Posterior vena cava (tissue), 2 donors: ENCODE results near the gene ZC3H7B. TPM values are rescaled to one million over a fixed set of nuclear protein-coding genes. Genes with fewer than 3 reads are reported as not detected.
"Not testable (repeated sequence)": the region's sequence is repeated elsewhere in the genome, so short reads cannot be mapped to it uniquely, and the experiment has no call there.

Source experiments
- DNase-seq: peaks from one replicate; pipeline ENCODE4 v3.0.0-alpha.2; 2020; ENCODE audit warnings: low spot score
- intact Hi-C, 2 donors: fragments of 100-400 bp; cut with DNase I; formaldehyde crosslinking; loops; one replicate each; pipeline versions ENCODE4 v1.14.1 to v1.14.2; 2022 to 2023
- long read RNA-seq, 2 donors: library from polyadenylated mRNA; unstranded; transcript quantifications; one replicate each; pipeline ENCODE4 v2.0.0, GENCODE V29; 2020 to 2021
- total RNA-seq, 2 donors: library from RNA; stranded (reverse); fragmentation: NEBNext Ultra II Directional; extraction: Animal tissue kit (Norgen Biotek cat#: 25700); gene quantifications; one replicate each; pipeline ENCODE4 v1.2.1, GENCODE V29; 2021
- donor health status: DM: yes; HTN: yes; CAD: no.
- donor health status: DM: yes; HTN: yes; CAD: no.

Gene ZC3H7B, protein sequence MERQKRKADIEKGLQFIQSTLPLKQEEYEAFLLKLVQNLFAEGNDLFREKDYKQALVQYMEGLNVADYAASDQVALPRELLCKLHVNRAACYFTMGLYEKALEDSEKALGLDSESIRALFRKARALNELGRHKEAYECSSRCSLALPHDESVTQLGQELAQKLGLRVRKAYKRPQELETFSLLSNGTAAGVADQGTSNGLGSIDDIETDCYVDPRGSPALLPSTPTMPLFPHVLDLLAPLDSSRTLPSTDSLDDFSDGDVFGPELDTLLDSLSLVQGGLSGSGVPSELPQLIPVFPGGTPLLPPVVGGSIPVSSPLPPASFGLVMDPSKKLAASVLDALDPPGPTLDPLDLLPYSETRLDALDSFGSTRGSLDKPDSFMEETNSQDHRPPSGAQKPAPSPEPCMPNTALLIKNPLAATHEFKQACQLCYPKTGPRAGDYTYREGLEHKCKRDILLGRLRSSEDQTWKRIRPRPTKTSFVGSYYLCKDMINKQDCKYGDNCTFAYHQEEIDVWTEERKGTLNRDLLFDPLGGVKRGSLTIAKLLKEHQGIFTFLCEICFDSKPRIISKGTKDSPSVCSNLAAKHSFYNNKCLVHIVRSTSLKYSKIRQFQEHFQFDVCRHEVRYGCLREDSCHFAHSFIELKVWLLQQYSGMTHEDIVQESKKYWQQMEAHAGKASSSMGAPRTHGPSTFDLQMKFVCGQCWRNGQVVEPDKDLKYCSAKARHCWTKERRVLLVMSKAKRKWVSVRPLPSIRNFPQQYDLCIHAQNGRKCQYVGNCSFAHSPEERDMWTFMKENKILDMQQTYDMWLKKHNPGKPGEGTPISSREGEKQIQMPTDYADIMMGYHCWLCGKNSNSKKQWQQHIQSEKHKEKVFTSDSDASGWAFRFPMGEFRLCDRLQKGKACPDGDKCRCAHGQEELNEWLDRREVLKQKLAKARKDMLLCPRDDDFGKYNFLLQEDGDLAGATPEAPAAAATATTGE
- total RNA-seq: 10 to 100 TPM; 36.1 to 41.7 TPM
- long read RNA-seq, donor 1, partial matches to known transcripts: 1 of 3 reads
- long read RNA-seq, donor 1, other reads (novel, unspliced or antisense): 2 of 3 reads
- long read RNA-seq, donor 2, partial matches to known transcripts: 3 of 4 reads
- long read RNA-seq, donor 2, other reads (novel, unspliced or antisense): 1 of 4 reads

DNA sequence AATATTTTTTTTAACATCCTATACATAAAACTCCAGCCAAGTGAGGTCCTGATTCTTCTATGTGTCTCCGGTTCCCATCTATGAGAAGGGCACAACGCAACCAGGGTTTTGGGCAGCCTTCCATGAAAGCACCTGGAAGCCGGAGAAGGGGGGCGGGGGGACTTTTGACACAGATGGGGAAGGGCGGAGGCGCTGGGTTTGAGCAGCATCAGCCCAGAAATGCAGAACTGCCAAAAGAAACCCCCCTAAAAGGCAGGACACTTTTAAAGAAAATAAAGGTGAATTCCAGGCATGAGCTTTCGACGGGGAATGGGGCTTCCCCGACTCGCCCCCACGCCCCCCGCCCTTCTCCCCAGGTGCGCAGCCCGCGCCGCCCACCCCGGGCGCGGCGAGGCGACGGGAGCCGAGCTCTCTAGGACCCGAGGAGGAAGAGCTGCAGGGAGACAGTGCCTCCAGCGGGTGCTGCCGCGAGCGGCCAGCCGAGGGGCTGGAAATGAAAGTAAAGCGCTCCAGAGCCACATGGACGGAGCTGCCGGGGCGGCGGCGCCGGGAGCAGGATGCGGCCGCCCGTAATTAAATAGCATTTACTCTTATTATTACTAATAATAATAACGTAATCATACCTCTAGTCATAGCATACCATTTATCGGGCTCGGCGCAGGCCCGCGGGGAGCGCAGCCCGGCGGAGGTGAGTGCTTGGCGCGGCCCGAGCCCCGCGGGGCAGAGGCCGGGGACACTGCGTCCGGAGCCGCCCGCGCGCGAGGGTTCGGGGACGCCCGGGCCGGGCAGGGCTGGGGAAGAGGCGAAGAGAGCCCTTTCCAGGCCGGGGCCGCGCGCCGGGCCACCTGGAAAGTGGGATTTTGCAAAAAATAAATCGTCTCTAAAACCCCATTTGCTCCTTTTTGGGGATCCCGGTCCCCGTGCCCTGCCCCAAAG lies at the start of gene ZC3H7B:
Gene ZC3H7B, plus strand, starts transcription at position 441 of the 936 bp plus-strand sequence. CDS start 19,136 bp downstream, outside the sequence.
- DNase-seq: peak; percentile 94
- intact Hi-C loops: no loop called here

DNA sequence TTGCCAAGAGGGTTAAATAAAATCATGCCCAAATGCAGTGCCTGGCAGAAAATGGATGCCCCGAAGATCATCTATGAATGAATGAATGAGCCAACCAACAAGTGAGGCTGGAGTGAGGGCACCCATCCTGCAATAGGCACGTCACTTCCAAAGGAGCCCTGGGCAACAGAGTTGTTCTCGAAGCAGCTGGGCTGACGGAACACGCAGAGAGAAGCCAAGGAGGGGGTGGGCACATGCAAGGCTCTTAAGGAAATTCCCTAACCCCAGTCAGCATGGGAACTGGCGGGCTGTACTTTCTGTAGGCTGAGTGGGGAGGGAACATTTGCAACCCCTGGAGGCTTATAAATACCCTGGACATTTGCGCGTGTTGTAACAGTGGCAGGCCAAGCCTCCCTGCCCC lies 49.0 kb upstream of the ZC3H7B start:
- intact Hi-C loops: no loop called here
- DNase-seq: no peak

DNA sequence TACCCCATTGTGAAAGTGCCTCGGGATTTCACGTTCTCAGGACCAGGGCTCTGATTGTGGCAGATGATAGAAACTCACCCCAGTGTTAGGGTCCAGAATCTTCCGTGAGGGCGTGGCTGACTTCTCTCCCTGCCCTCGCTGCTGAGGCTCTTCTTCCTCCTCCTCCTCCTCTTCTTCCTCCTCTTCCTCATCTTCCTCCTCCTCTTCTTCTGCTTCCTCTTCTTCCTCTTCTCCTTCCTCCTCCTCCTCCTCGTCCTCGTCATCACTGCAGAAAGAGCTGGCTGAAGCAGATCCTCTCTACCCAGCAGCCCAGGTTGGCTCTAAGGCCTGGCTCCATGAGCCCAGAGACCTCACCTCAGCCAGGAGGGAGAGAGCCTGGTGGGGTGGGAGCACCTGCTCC lies 47.1 kb upstream of the ZC3H7B start:
- intact Hi-C loops: no loop called here
- no peak for DNase-seq

DNA sequence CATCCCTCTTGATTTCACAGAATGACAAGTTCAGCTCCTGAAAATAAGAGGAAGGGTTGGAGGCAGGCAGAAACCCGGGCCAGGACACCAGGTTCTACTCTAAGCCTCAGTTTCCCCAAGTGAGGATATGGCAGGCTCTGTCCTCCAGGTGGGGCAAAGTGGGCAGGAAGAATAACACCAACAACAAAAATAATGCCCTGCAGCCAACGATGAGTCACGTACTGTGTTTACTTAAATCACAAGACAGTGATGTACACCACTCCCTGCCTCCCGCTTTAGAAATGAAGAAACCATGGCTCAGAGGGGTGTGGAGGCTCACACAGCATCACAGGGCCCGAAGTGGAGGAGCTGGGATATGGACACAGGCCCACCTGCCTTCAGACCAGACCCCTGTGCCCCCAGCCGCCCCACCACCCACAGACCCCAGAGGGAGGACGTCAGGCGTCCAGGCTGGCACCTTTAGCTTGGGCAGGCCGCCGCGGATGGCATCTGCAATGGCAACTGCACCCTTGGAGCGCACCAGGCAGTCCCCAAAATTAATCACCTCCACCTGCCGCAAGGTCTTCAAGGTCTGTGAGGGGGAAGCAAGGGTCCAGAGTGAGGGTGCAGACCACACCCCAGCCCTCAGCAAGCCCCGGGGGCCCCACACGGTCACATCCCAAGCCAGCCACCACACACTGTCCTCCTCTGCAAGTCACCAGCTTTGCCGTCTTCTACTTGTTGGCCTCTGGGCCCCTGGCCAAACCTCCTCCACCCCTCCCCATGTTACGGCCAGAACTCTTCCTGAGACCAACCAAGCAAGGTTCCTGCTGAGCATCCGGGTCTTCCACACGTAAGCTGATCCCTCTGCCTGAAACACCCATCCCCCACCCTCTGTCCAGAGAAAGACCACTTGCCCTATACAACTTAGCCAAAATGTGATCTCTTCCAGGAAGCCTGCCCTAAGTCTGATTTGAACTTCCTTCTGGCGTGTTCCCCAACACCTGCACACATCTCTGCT lies 44.8 kb upstream of the ZC3H7B start:
- DNase-seq: no peak
- intact Hi-C loops: no loop called here

DNA sequence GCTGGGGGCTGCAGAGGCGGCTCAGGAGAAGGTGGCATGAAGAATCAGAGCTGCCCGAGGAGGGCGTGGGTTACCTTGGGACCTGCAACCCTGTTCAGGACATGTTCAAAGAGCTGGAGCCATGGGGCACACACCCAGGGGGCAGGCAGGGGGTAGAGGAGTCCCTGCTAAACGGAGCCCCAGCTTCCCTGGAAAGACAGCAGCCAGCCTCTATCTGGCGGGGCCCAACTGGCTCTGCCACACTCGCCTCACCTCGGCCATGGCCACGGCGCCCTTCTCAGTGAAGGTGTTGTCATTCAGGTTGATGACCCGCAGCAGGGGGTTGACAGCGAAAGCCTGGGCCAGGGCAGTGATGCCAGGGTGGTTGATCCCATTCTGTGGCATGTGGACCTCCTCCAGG lies 43.6 kb upstream of the ZC3H7B start:
- intact Hi-C loops: no loop called here
- DNase-seq: no peak

DNA sequence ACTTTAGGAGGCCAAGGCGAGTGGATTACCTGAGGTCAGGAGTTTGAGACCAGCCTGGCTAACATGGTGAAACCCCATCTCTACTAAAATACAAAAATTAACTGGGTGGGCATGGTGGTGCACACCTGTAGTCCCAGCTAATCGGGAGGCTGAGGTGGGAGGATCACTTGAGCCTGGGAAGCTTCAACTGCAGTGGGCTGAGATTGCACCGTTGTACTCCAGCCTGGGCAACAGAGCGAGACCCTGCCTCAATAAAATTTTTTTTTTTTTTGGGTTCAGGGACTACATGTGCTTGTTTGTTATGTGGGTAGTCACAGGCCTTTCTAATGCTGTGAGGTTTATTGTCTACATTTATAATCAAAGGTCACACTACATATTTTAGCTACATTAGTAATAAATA lies 41.6 kb upstream of the ZC3H7B start:
- DNase-seq, intact Hi-C loops: not testable (repeated sequence)

DNA sequence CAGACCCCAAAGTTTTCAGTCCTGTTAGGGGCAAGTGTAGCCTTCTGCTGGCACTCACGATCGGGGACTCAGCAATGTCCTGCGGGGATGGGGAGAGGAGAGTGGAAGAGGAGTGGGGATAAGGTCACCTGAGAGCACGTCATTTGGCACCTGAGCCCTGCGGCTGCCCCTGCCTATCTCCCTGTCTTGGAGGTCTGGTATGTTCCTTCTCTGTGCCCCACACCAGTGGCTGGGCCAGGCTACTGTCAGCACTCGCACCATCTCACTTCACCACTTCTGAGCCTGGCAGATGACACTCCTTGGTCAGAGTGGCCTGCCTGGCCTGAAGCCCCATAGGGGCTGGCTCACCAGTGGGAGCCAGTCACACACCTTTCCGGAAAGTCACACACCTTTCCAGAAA lies 40.5 kb upstream of the ZC3H7B start:
- DNase-seq: no peak
- intact Hi-C loops: no loop called here

DNA sequence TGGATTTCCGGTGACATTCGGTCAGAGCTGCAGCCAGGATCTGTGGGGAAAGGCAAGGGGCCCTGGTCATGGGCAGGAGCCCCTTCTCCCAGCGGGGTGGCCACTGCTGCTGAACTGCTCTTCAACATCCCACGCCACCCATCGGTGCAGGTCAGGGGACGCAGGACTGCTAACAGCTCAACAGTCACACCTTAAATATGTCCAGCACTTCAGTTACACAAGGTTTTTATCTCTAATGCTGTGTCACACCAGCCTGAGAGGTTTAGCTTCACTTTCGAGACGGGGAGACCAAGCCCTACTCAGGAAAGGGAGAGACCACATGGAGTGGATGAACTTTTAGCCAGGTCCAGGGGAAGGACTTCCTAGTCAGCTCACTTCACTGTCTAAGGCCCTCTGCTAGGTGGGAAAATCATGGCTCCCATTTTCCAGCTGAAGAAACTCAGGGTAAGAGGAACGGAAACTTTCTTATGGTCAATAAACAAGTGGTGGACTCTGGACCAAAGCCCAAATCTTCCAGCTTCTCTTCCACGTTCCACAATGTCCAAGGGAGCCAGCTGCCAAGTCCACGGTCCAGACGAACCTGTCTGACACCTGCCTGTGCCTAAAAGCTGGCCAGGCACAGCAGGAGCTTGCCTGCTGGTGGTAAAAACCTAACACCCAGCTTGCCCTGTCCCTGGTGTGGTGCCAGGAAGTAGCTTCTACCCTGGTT lies 39.6 kb upstream of the ZC3H7B start:
- intact Hi-C loops: no loop called here
- DNase-seq: no peak

DNA sequence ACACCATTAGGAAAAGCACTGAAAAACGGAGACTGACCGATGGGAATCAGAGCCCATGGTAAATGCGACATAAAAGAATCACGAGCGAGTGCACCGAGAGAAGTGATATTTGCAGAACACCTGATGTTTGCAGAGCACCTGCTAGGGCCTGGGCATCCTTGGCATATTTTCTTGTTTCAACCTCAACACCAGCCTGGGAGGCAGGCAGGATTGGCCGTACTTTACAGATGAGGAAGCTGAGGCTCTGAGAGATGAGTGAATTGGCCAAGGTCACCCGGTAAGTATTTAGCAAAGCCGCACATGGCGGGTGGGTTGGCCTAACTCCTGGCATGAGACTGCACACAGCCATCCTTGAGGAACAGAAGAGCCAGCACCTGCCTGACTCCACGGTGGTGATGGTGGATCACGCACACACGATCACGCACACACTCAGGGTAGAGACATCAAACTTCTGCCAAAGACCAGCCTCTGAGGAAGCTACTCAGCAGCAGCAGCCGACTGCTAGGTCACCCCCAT lies 39.0 kb upstream of the ZC3H7B start:
- no peak for DNase-seq

DNA sequence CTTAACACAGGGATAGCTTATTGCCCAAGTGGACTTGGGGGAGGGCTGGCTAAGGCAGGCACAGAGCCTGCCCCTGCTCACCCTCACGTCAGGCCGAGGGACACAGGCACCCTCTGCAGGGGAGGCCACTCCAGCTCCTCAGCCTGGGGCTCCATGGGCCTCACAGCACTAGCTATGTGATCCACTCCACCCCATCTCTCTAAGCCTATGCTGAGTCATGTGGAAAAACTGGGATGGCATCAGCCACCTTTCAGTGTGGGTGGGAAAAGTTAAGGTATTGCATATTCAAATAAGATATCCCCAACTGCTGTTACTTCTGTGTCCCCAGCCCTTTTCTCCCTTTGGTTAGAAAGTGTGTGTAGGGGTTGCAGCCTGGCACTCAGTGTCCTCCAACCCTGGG lies 37.6 kb upstream of the ZC3H7B start:
- no peak for DNase-seq
- intact Hi-C loops: no loop called here

More for the DNA sequence above, 39.0 kb upstream of the ZC3H7B start:
- intact Hi-C loops: no loop called here

DNA sequence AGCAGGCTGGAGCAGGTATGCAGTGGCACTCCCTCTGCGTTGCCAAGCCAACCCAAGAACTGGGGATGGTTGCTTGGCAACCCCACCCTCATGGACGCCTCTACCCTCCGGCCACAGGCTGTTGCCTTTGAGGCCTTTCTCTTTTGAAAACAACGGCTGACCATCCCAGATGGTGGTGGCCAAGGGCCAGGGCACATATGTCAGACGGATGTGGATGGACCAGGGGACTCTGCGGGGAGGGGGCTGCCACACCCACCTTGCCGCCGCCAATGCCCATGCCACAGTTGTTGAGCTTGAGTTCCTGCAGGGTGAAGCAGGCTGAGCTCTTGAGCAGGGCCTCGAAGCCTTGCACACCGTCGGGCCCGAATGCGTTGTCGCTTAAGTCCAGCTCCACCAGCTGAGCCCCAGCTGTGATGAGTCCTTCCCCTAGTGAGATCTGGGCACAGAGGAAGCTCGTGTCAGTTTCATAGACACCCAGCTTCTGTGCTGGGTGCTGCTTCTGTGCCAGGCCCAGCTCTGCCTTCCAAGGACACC lies 36.9 kb upstream of the ZC3H7B start:
- DNase-seq: no peak
- intact Hi-C loops: no loop called here

DNA sequence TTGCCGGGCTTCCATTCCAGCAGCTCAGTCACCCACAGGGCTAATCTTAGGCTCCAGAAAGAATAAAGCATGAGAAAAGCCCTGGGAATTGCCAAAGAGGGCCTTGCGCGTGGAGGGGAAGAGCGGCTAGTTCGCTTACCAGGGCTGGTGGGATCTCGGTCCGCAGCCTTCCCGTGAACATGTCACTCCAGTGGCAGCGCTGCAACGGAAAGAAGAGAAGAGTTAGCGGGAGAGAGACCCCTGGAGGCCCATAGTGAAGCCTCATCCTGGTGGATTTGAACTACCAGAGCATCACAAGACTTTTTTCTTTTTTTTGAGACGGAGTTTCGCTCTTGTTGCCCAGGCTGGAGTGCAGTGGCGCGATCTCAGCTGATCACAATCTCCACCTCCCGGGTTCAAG lies 33.4 kb upstream of the ZC3H7B start:
- no peak for DNase-seq
- intact Hi-C loops: no loop called here

DNA sequence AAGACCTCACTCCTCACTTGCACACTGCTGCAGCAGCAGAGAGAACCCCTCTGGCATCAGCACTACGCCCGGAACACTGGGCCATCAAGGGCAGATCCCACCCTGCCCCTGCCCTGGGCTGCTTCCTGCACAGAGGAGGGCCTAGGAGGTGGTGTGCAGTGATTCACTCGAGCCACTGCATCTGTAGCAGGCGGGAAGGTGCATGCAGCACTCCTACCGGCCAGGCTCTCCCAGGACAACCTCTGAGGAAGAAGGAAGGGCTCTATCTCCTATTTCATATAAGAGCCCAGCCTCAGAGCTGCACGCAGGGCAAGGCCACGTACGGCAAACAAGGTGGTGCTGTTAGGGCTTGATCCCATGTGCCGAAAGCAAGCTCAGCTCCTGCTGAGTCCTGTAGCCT lies 29.5 kb upstream of the ZC3H7B start:
- intact Hi-C loops: no loop called here
- DNase-seq: no peak

DNA sequence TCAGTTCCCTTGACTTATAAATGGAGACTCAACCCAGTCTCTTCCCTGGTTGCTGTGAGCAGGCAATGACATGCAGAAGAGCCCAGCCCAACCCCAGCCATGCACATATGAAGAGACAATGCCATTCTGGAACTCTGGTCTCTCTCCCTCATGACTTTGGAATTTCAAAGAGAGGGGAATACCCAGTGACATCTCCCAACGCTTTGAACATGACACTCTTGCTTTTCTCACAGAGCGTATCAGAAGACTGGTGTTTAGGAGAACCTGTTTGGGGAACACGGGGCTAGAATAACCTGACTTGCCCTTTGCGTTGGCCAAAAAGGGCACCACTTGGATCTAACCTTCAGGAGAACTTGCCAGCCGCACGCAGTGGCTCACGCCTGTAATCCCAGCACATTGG lies 28.2 kb upstream of the ZC3H7B start:
- no peak for DNase-seq
- intact Hi-C loops: no loop called here

DNA sequence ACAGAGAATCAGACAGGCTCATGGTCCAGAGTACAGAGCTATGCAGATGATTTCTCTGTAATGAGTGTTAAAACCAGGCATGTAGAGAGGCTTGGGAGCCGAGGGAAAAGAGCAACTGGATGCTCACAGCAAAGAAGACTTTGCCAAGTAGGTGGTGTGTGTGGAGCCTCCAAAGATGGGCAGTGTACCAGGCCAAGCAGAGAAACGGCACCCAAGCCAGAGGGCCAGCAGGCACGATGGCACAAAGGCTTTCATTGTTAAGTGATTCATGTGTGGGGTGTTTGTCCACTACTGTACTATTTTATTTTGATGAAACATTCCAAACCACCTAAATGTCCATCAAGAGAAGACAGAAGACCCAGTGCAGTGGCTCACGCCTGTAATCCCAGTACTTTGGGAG lies 26.5 kb upstream of the ZC3H7B start:
- no peak for DNase-seq
- intact Hi-C loops: no loop called here

DNA sequence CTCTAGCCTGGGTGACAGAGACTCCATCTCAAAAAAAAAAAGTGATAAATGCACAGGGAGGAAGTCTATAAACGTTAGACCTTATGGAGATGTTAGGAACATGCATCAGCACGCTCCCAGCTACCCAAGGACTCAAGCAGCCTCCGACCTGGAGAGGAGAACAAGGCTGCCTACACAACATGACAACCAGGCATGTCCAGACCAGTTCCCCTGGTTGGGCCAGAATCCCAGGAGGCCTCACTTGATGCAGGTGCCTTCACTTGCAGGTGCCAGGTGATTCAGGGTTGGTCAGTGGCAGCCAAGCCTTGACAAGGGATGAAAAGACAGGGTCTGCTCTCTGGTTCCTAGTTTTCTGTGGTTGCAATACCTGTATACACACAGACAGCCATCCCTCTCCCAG lies 21.3 kb upstream of the ZC3H7B start:
- intact Hi-C loops: no loop called here
- DNase-seq: no peak

DNA sequence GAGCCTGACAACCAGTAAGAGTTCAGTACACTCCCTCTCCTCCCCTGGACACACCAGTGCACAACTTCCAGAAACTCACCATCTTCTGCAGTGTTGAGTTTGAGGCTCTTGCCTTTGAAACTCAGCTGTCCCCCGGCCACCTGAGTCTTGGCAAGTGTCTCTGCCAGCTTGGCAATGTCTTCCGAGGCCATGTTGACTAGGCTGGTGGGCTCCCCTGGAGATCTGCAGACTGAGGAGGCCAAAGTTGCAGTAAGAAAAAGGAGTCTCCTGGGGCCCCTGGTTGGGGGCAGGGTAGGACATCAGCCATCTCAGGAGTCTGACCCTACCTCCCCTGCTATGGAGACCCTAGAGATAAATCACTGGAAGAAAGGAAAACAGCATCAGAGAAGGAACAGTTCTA lies 20.5 kb upstream of the ZC3H7B start:
- intact Hi-C loops: no loop called here
- no peak for DNase-seq
